HG02763 (cell line): ENCODE measurements around the gene LRRC63.
A peak's percentile ranks its signal among the peaks of the same experiment; 100 is the strongest.
"Not testable (repeated sequence)": the region's sequence is repeated elsewhere in the genome, so short reads cannot be mapped to it uniquely, and the experiment has no call there.

Source experiments
- ATAC-seq: cut with Tn5 transposase; IDR thresholded peaks from one replicate; pipeline ENCODE4 v1.9.1; 2021; ENCODE audit warnings: mild to moderate bottlenecking, moderate library complexity; ENCODE audit not compliant: unreplicated experiment

The LRRC63 gene

GRCh38 chr13:46235286-46235685 lies 23.6 kb downstream of the LRRC63 start:
- ATAC-seq = no peak

- ATAC-seq = no peak
Measured at GRCh38 chr13:46265292-46265691, 53.6 kb downstream of the LRRC63 start.

DNA sequence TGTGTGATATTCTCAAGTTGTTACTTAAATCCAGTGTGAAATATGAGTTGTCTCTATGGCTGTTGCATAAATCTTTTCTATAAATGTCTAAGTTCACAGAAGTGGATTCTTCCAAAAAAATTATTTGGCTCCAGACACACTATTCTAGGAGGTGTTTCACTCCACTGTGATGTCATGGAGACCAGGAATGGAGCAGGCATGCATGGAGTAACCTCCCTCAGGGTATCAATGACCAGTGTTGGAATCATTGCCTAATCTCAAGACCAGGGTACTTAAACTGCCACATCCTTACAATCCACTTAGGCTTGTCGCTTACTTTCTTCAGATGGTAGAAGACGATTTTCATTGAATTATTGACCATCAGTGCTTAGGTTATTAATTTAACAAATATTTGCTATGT lies 55.4 kb downstream of the LRRC63 start:
- no peak for ATAC-seq

- ATAC-seq = no peak
Measured at GRCh38 chr13:46270416-46270815, 58.7 kb downstream of the LRRC63 start.

GRCh38 chr13:46274094-46274698 lies 62.5 kb downstream of the LRRC63 start:
- no peak for ATAC-seq

DNA sequence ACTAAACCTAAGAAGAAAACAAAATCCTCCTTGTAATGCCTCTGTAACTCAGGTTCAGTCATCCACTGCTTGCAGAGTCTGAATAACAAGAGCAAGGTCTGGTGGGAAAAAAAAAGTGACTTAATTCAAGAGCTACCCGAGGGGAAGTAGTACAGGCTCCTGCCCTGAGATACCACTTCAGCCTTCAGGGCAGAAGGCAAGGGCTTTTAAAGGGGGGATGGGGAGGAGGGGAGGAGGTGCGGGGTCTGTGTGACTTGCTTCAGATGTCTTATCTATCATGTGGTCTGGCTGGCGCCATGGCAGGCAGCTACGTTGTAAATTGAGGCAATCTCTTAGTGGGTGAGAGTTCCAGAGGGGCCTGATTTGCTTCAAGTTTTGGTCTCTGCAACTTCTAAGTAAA lies 66.7 kb downstream of the LRRC63 start:
- ATAC-seq = no peak

GRCh38 chr13:46281779-46282178 lies 70.1 kb downstream of the LRRC63 start:
- ATAC-seq = no peak

DNA sequence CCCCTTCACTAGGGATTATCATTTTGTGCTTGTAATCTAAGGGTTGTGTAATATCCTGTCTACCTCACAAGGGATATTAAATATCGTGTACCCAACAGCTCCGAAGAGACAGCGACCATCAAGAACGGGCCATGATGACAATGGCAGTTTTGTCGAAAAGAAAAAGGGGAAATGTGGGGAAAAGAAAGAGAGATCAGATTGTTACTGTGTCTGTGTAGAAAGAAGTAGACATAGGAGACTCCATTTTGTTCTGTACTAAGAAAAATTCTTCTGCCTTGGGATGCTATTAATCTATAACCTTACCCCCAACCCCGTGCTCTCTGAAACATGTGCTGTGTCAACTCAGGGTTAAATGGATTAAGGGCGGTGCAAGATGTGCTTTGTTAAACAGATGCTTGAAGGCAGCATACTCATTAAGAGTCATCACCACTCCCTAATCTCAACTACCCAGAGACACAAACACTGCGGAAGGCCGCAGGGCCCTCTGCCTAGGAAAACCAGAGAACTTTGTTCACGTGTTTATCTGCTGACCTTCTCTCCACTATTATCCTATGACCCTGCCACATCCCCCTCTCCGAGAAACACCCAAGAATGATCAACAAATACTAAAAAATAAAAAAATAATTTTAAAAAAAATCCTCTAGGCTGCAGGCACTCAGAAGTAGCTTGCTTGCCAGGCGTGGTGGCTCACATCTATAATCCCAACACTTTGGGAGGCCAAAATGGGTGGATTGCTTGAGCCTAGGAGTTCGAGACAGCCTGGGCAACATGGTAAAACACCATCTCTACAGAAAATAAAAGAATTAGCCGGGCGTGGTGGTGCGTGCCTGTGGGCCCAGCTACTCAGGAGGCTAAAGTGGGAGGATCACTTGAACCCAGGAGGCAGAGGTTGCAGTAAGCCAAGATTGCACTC lies 72.4 kb downstream of the LRRC63 start:
- ATAC-seq = not testable (repeated sequence)

DNA sequence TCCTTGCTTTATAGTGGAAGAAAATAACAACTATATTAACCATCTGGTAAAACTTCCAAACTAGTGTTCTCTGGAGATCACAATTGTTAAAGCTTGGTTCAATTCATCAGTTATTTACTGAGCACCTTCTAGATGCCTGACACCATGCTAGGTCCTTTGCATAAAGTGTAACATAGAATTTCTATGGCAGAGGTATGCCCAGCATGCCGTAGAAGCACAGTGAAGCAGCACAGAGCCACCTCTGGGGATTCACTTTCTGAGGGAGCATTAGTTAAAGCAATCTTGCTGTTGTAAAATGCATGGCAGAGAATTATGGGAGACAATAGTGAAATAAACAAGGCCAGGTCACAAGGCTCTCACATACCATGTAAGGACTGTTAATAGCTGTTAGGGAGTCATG lies 75.2 kb downstream of the LRRC63 start:
- no peak for ATAC-seq

DNA sequence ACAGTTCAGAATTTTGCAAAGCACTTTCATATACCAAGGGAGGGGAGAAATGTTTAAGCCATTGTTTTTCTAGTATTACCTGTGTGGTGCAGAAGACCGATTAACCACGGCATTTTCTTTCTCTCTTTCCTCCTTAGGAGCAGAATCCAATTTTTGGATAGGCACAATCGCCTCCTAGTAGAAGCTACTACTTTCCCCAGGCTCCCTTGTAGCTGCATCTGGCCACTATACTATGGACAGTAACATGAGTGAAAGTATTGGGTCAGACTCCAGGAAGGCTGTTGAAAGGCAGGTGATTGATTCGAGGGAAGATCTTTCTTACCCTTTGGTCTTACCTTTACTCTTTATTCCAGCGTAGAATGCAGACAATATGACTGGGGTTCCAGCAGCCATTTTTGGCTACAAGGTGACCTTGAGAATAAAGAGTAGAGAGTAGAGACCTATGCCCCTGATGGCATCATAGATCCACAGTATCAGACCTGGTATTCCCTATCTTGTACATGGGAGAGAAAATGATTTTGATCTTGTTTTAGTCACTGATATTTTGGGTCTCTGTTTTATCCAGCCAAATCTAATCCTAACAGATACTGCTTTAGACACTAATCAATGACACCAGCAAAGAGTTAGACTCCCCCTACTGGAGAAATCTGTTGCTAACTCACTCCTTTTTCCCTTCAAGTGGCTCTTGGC lies 77.0 kb downstream of the LRRC63 start:
- ATAC-seq = no peak

- ATAC-seq = no peak
Measured at GRCh38 chr13:46289260-46289955, 77.7 kb downstream of the LRRC63 start.

DNA sequence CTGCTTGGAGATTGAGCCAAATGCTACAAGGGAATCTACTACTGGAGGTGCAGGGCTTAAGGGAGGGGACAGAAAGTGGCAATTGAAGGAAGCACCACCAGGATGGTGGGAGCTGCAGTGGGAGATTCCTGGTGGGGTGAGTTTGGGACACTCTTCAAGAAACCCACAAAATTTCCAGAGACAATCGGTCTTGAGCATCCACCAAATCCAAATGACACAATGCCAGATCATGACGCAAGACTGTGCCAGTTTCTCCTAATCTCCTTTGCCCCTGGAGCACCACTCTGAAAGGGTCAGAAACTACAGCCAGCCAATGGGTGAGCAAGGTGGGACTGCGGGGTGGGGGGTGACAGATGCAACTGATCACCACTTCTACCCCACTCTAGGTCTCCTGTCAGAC lies 78.7 kb downstream of the LRRC63 start:
- ATAC-seq = no peak

DNA sequence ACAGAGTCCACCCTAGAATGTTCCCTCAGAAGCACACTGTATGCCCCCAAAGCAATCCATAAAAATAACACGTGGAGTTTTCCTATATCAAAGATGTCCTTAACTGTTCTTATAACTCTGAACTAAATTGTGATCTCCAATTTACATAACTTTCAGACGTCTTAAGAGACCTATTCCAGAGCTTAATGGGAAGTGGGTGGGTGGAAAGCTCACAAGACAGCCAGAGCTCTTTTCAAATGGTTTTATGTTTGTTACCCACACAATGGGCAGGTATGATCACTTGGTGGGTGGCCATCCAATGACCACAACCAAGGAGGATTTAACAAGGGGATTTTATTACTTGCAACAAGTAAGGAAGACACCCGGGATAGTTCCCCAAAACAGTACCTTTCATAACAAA lies 81.7 kb downstream of the LRRC63 start:
- no peak for ATAC-seq

GRCh38 chr13:46295491-46296114 lies 83.9 kb downstream of the LRRC63 start:
- ATAC-seq = peak; percentile 68

GRCh38 chr13:46296115-46296822 lies 84.5 kb downstream of the LRRC63 start:
- ATAC-seq = no peak

DNA sequence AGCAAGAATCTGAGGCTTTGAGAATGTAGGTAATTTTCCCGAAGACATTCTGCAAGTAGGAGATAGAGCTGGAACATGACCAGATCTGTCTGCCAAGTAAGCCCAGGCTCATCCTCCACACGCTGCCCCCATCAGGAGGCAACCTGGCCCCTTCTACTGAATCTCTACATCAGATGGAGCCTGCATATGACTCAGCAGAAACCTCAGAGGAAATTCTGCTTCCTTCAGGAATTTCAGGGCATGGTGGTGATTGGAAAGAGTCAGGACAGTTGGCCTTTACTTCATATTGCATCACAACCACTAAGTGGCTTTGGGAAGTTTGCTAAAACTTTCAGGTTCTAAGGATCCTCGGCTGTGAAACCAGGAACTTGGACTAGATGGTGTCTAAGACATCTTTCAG lies 85.2 kb downstream of the LRRC63 start:
- ATAC-seq = no peak

DNA sequence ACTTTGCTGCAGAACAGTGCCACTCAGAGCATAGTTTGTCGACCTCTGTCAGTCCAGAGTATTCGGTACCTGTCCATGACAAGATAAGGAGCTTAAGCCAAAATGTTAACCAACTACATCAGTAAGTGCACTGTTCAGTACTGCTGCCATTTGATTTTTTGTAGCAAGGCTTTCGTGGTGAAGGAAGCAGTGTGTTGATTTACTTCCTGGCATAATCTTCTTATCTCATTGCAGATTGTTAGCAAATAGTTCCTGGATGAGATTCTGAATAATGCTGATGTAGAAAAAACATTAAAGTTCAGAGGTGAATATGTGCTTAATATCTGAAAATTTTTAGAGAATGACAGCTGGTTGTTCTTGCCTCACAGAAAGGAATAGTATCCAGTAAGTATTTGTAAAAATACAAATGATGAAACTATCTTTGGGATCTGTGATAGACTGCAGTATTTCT lies 85.7 kb downstream of the LRRC63 start:
- no peak for ATAC-seq

DNA sequence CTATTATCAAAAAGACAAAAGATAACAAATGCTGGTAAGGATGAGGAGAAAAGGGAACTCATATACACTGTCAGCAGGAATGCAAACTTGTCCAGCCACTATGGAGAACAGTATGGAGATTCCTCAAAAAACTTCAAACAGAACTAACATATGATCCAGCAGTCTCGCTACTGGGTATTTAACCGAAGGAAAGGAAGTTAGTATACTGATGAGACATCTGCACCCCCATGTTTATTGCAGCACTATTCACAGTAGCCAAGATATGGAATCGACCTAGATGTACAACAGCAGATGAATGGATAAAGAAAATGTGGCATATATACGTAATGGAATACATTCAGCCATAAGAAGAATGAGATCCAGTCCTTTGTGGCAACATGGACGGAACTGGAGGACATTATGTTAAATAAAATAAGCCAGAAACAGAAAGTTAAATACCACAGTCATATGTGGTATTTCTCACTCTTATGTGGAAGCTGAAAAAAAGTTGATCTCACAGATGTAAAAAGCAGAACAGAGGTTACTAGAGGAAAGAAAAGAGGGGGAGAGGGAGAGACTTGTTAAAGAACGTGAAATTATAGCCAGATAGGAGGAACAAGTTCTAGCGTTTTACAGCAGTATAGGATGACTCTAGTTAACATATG lies 92.1 kb downstream of the LRRC63 start:
- ATAC-seq = no peak

DNA sequence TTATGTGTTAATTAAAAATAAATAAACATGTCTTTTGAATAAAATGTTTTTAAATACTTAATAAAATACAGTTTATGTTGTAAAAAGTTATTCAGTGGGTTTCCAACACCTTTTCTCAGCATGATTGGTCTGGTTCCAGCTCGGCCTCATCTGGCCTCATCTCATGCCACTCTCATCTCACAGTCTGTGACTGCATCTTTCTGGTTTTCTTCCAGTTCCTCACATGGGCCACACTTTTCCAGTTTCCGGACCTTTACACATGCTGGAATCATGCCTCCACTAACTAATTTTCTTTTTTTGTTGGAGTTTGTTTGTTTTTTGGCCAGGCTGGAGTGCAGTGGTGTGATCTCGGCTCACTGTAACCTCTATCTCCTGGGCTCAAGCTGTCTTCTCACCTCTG lies 92.8 kb downstream of the LRRC63 start:
- no peak for ATAC-seq

- no peak for ATAC-seq
Measured at GRCh38 chr13:46307554-46307953, 95.8 kb downstream of the LRRC63 start.
